HG02588 (cell line): ENCODE data around the gene CABS1.

Source experiments
- ATAC-seq: cut with Tn5 transposase; IDR thresholded peaks from one replicate; pipeline ENCODE4 v1.9.1; 2021; ENCODE audit warnings: mild to moderate bottlenecking, moderate library complexity; ENCODE audit not compliant: unreplicated experiment

The CABS1 gene

DNA sequence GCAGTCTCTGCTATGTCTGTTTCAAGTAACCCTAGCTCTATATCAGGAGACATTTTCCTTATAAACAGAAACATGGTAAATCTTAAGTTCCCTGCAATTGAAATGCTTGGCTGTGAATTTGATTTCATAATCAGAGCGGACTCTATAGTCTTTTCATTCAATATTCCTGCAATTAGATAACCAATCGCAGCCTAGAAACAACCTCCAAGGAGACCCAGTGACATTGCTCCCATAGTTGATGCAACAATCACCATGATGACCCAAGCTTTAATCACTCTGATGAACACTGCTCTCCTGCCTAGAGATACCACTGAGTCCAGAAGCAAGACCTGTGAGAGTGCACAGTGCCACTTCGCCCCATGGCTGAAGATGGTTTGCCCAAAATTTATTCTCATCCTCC lies at the start of gene CABS1:
Gene CABS1 (plus strand): TSS at position 301 of the 400 bp plus-strand sequence. CDS start 59 bp downstream, at position 360.
- ATAC-seq: no peak

DNA sequence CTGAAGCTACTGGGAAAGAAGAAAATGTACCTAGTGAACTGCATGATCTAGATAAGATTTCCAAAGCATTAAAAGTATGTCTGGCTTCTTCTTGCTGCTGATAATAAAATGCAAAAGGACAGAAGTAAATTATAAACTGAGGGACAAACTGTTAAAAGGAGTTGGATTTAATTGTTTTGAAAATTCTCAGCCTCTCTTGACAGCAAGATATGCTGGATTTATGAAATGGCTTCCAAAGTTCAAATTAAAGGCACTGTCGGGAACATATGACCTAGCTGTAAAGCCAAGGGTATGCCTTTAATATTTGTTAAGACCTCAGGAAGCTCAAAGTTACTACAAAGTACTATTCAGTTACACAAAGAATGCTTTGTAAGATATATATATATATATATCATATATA lies 46.1 kb upstream of the CABS1 start:
- no peak for ATAC-seq

DNA sequence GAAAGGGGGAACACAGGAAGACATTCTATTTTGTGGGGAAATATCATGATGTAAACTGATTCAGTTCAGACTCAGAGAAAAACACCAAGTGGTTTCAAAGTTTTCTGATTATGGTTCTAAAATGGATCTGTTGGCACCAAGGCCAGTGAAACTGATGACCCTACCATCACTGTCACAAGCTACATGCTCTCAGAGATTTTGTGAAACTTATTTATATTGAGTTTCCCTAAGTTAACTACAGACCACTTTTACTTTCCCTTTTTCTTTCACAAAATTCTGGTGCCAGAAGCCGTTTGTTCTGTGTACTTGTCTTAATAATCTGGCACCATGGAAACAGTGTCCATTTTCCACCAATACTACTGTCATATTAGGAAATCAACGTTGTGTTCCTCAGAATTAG lies 43.4 kb upstream of the CABS1 start:
- no peak for ATAC-seq

DNA sequence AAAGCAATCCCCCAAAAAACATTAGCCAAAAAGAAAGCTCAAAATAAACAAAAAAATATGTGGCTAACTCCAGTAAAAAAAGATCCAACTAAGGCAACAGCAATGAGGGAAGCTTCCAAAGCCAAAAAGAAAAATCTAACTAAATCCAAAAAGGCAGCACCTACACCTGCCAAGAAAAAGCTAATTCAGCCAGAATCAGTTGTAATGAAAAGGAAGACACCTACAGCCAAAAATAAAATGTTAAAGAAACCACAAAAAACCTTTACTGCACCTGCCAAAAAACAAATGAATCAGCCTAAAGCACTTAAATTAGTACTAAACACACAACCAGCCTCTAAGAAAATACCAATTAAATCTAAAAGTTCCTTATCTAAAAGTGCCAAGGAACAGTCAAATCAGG lies 37.2 kb upstream of the CABS1 start:
- no peak for ATAC-seq

DNA sequence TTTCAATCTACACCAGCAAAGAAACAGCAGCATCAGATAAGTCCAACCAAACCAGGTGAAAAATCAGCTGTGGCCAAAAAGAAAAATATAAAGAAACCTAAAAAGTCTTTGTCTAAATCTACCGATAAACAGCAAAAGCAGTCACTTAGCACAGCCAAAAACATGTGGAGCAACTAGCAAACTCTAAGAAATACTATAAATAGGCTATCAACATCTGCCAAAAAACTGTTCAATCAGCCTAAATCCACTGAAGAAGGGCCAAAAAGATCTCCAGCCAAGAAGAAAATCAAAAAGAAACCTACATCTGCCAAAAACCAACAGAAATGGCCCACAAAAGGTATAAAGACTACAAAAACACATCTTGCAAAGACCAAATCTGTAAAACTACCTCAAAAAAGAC lies 36.7 kb upstream of the CABS1 start:
- no peak for ATAC-seq

DNA sequence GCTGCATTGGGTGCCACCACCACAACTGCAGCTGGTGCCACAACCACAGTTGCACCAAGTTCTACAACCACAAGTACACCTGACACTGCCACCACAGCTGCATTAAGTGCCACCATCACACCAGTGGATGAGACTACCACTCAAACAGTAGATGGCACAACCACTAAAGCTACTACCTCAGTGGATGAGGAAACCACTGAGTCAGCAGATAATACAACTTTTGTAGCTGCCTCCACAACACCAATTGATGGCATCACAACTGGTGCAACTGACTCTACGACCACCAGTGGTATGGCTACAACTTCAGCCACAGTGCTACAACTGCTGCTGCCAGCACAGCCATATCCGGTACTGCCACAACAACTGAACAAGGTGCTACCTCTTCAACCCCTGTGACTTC lies 35.1 kb upstream of the CABS1 start:
- no peak for ATAC-seq

DNA sequence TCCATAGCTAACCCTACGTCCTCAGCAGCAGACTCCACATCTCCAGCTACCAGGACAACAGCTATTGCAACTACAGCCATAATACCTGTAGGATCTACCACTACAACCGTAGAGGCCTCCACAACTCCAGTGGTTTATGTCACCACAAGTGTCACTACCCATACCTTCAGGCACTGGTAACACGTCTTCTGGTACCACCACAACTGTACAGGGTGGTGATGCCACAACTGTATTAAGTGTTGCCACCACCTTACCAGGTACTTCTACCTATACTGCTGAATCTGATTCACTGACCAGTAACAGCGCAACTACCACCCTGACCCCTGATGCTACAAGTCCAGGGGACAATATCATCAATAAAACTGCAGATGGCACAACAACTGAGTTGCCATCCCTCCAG lies 34.6 kb upstream of the CABS1 start:
- ATAC-seq: no peak

DNA sequence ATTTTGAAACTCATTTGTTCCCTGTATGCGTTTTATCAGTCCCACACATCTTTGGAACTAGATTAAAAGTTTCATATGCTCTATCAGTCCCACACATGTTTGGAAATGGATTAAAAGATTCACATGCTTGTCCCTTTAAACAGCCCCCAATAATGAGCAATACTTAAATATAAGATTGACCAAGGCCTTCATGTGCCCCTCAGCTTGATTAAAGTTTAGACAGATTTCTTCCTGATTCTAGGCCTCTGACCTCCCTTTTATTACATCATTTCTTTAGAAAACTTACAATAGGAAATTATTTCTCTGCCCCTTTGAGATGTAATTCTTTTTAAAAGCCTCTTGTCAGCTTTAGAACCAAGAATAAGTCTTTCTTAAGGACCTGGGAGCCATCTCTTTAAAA lies 31.7 kb upstream of the CABS1 start:
- ATAC-seq: no peak

DNA sequence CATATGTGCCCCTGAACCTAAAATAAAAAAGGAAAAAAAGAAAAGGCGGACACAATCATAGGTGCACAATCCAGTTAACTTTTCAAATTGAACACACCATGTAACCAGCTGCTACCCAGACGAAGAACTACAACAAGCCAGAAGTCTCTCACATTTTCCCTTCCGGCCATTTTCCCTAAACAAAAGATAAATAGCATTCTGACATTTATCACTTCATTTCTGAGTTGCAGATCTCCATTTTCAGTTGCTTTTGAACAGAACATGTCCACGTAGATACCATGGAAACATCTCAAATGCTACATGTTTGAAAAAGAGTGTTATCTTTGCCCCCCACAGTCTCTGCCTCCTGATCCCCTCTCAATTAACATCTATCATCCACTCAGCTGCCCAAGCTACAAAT lies 29.2 kb upstream of the CABS1 start:
- ATAC-seq: no peak

DNA sequence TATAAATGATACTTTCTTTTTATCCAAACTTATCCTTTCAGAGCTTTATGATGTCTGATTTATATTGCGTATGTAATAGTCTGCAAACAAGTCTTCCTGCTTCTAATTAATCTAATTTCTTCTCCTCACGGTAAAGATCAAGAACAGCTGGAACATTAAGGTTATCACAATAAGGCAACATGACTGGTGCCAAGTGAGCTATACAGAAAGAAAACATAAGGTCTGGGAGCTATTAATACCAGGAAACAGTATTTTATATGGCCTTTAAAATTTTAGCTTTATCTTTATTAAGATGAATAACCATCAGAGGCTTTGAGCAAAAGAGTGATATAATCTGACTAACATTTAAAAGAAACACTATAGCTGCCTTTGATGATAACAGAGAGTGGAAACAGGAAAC lies 28.7 kb upstream of the CABS1 start:
- no peak for ATAC-seq

DNA sequence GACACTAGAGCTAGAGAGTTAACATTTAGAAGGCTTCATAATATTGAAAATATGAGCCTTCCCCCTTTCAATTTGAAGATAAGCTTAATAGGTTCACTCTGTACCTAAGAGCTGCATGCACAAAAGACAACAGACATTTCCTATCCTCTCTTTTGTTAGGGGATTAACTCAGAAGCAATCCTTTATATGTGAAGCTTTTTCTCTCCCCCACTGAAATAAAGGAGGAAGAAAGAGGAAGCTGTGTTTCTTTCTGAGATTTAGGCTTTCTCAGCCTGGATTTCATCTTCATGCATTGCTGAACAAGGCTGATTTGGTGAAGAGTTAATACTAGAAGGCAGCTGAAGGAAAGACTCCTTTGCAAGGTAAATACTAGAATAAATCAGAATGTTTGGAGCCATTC lies 21.0 kb upstream of the CABS1 start:
- ATAC-seq: no peak

DNA sequence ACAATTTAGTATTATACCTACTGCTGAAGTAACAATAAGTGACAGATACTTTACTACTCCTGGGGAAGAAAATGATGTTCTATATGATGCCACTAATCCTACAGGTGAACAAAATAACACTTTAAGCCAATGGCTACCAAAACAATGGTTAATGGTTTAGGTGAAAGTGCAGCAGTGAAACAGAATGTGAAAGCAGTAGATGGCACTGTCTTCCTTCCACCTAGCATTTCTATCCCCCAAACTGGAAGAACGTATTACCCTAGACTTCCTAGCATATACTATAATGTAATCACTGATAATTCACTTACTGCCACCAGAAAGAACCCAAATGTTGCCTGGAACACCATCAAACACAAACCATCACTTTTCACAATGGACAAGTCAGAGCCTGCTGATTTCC lies 18.9 kb upstream of the CABS1 start:
- ATAC-seq: peak; percentile 57

DNA sequence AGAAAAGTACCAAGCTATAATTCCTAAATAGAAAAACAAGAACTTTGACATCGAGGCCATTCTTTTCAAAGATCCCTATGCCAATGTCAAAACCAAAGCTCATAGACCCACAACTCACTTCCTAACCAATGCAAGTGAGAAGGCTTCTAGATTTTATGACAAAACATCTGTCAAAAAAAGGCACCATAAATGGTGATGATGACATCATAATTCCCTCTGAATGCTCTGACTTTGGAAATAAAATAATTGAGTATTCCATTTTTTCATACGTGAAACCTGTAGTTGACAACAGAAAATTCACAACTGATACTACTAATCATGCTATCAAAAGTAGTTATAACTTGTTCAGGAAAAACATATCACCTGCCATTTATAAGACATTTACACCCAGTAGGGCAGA lies 8.7 kb upstream of the CABS1 start:
- ATAC-seq: no peak

DNA sequence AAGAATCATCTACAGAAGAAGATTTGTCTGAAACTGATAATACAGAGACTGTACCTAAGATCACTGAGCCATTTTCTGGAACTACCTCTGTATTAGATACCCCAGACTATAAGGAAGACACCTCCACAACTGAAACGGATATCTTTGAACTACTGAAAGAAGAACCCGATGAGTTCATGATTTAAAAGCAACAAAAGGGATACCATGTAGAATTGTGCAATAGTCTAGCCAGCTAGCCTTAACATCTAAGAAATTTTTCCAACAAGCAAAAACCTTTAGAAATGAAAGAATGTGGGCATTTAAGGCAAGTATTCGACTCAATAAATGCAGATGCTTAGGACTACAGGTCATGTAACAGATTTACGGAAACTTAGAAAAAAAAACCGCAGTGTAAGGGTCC lies 1.3 kb downstream of the CABS1 start:
- no peak for ATAC-seq

DNA sequence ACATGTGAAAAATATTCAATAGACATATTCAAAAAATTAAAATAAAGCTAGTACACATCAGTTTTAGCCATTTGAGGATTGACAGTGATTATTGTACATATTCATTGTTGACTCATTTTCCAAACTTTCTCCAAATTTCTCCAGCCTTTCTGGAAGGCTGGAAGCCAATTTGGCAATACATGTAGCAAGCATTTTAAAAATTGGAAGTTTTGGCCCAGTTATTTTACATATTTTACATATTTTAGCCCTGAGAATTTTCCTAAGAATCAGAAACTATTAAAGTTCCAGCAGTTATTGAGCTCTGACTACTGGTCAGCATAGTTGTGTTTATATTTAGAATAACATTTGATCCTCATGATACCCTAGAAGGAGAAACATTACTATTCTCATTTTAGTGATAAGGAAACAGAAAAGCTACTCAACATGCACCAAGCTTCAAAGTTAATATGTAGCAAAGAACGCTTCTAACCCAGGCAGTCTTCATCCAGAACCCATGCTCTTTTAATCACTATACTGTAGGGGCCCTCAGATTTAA lies 3.2 kb downstream of the CABS1 start:
- no peak for ATAC-seq

DNA sequence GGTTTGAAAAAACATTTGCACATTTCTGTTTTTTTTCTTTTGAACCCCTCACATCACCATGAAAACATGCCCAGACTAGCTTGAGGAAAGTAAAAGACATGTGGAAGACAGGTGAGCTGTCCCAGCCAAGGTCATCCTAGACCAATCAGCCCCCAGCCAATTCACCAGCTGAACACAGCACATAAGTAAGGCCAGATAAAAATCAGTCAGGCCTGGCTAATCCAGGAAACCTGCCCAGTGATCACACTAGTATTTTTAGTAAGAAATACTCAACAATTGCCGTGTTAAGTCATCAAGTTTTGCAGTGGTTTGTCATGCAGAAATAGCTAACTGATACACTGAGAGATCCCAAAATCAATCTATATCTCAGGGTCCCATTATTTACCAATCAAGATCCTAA lies 21.4 kb downstream of the CABS1 start:
- no peak for ATAC-seq

DNA sequence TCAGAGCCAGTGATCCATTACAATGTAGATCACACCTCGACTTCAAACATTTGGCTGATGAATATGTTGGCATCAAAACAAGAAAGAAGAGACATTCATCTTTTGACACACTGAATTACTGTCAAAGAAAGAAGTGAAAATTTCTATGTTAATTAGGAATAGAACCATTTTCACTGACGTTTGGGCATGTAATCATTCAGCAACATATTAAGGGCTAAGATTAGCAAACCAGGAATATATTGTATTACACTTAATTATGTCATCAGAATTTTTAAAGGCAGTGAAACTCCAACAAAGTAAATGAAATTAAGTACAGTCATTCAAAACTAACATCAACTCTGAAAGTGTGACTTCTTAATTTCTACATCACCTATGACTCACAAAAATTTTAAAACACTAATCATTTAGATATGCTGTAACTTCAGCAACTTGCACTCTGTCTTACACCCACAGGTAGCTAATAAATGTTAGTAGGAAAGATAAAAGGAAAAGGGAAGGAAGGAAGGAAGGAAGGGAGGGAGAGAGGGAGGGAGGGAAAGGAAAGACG lies 24.4 kb downstream of the CABS1 start:
- no peak for ATAC-seq

DNA sequence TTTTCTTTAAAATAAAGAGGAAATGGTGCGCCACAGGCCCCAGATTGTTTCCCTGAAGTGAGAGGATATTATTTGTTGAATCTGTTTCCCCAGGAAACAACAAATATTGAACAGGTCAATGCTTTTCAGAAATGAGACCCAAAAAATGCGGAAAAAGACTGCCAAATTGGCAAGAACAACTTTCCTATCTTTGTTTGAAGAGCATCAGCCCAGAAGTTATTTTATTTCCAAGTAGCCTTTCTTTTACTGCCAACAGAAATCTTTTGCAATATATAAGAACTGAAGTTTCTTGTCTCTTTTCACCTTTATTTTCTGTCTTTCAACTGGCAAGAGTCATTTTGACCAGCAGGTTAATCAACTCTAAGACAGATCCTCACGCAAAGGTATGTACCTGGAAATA lies 25.7 kb downstream of the CABS1 start, which contains the start of gene SMR3A:
Gene SMR3A (plus strand): TSS at position 301 of the 400 bp plus-strand sequence. CDS start 1,356 bp downstream, outside the sequence.
- no peak for ATAC-seq

DNA sequence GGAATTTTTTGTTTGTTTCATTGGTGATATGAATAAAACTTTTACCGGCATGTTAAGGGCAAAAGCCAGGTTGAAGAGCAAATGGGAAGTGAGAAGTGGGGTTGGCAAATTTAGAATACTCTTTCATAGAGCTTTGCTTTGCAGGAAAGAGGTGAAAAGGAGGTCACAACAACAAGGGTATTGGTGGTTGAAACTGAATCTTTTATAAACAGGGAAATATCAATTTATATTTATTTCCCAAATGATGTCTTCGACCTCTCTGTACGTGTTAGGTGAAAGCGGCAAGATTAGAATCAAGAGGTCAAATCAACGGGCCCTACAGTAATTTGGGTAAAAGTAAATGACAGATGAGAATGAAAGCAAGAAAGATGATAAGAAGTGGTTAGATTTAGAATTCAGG lies 29.2 kb downstream of the CABS1 start:
- no peak for ATAC-seq

DNA sequence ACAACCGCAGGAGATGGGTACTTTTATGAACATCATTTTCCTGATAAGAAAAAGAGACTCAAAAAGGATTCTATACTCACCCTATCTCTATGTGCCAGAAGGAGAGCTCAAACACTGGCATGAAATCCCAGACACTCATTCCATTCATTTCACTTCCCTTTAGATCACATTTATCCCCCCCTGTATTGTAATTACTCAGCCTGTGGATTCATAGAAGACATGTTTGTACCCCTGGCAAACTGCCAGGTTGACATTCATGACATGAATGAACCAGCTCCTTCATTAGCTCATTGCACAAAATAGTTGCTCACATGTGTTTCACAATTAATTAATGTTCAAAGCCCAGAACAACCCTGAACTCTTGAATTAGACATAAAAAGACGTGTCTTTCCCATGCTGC lies 30.7 kb downstream of the CABS1 start:
- no peak for ATAC-seq

DNA sequence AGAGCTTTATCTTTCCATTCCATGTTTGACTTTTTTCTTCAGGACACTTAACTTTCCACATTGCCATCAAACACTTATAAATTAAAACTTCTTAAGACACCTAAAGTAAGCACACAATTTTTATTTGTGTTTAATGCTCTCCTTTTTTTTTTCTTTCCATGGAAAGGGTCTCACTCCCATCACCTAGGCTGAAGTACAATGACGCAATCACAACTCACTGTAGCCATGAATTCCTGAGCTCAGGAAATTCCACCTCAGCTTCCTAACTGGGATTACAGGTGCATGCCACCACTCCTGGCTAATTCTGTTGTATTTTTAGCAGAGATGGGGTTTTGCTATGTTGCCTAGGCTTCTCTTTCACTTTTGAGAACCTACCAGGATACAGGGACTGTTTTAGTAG lies 33.0 kb downstream of the CABS1 start:
- no peak for ATAC-seq

DNA sequence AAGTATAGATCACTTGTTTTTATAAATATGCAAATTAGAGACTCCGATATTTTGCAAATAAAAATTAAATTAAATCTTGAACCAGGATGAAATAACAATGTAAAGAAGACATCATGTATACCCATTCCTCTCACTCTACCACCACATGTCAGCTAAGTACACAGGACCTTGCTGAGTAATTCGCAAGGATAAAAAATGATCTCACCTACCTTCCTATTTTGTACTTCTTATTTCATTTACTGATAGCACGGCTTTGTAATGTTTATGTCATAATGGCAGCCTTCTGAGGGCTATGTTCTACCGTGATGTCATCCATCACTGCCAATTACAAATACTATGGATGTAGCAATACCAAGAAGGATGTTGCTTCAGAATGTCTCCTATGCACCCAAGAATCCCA lies 37.2 kb downstream of the CABS1 start:
- ATAC-seq: no peak

DNA sequence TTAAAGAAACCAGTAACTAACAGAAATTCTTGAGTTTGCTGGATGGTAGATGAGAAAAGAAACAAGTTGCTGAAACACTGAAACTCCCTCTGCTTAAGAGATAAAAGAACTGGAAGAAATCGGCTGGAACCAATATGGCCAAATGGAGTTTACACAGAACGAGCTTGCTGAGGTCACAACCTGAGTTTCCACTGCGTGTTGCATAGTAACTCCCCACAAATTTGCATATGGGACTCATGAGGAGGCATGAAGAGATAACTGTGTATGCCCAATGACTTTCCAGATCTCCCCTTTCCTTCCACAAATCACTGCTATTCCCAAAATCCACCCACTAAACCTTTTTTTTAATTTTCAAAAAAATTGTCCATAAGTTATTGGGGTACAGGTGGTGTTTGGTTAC lies 38.0 kb downstream of the CABS1 start:
- ATAC-seq: no peak
